SK-N-SH (cell line): ENCODE results near the gene UBALD1. TPM values are rescaled to one million over a fixed set of nuclear protein-coding genes. Genes with fewer than 3 reads are reported as not detected.

ENCODE experiments used
- CTCF ChIA-PET: fragments of 300-600, 350-600 bp; formaldehyde crosslinking; extraction: SDS; loops from one replicate; lab custom pipeline; 2021; lab: Yijun Ruan, JAX
- POLR2A ChIA-PET: fragments of 350-600 bp; sonication (Branson Sonifier 250); formaldehyde crosslinking; extraction: SDS; loops from one replicate; lab custom pipeline; 2020; ENCODE audit warnings: antibody characterized with exemption, inconsistent platforms; lab: Yijun Ruan, JAX
- DNase-seq: peaks from one replicate; pipeline ENCODE4 v3.0.0; 2012
- H2AFZ ChIP-seq: fragments of 200-600 bp; sonication (generic); 2 replicates; pipeline ENCODE4 v1.8.1; 2016; ENCODE audit warnings: antibody characterized with exemption, mild to moderate bottlenecking, low read depth
- H3F3A ChIP-seq: fragments of 200-600 bp; sonication (generic); replicated peaks from 2 replicates; pipeline ENCODE3; 2016; ENCODE audit warnings: antibody characterized with exemption, mild to moderate bottlenecking; ENCODE audit not compliant: insufficient read depth
- H3K27ac ChIP-seq, 2 experiments: fragments of 200-500 bp in 1 of 2; fragments of 200-600 bp in 1 of 2; sonication (Bioruptor generic) in 1 of 2; sonication (generic), shearing (Covaris generic) in 1 of 2; 2 replicates each; pipeline versions ENCODE4 v1.5.1 to v1.6.1; 2014 to 2016; ENCODE audit warnings: low read depth in 2 of 2, inconsistent platforms in 1 of 2, low read length in 1 of 2, mild to moderate bottlenecking in 1 of 2, mixed read lengths in 1 of 2
- H3K27me3 ChIP-seq: fragments of 200-600 bp; sonication (generic), shearing (Covaris generic); 2 replicates; pipeline ENCODE4 v1.6.1; 2016; ENCODE audit warnings: mixed run types; ENCODE audit not compliant: insufficient read depth
- H3K36me3 ChIP-seq, 2 experiments: fragments of 200-500 bp in 1 of 2; fragments of 200-600 bp in 1 of 2; sonication (Bioruptor generic) in 1 of 2; sonication (generic) in 1 of 2; replicated peaks in 1 of 2; 2 replicates each; pipeline versions ENCODE3 to v1.5.1; 2014 to 2016; ENCODE audit warnings: low read length in 1 of 2, mild to moderate bottlenecking in 1 of 2; ENCODE audit not compliant: insufficient read depth in 2 of 2, control insufficient read depth in 1 of 2
- H3K4me1 ChIP-seq, 2 experiments: fragments of 200-500 bp in 1 of 2; fragments of 200-600 bp in 1 of 2; sonication (Bioruptor generic) in 1 of 2; sonication (generic), shearing (Covaris generic) in 1 of 2; 2 replicates each; pipeline versions ENCODE4 v1.5.1 to v1.6.1; 2014 to 2016; ENCODE audit warnings: low read depth in 1 of 2, low read length in 1 of 2, mixed run types in 1 of 2; ENCODE audit not compliant: insufficient read depth in 2 of 2, control insufficient read depth in 1 of 2
- H3K4me2 ChIP-seq: fragments of 200-600 bp; sonication (generic), shearing (Covaris generic); 2 replicates; pipeline ENCODE4 v1.6.1; 2017; ENCODE audit warnings: mixed run types
- H3K4me3 ChIP-seq, 2 experiments: fragments of 200-500 bp in 1 of 2; fragments of 200-600 bp in 1 of 2; sonication (Bioruptor generic) in 1 of 2; sonication (generic), shearing (Covaris generic) in 1 of 2; 2 replicates each; pipeline versions ENCODE4 v1.5.1 to v1.8.1; 2014 to 2016; ENCODE audit warnings: low read depth in 2 of 2, inconsistent platforms in 1 of 2, low read length in 1 of 2, mild to moderate bottlenecking in 1 of 2, mixed read lengths in 1 of 2, moderate library complexity in 1 of 2
- H3K79me2 ChIP-seq: fragments of 200-600 bp; sonication (generic); 2 replicates; pipeline ENCODE4 v1.8.1; 2017; ENCODE audit warnings: mild to moderate bottlenecking; ENCODE audit not compliant: insufficient read depth
- H3K9ac ChIP-seq: fragments of 200-600 bp; sonication (generic); 2 replicates; pipeline ENCODE4 v1.6.1; 2017; ENCODE audit warnings: mixed run types
- H3K9me2 ChIP-seq: fragments of 200-600 bp; sonication (generic); 2 replicates; pipeline ENCODE4 v1.6.1; 2017; ENCODE audit warnings: mixed run types
- H3K9me3 ChIP-seq: fragments of 200-600 bp; sonication (generic); 2 replicates; pipeline ENCODE4 v1.6.1; 2017; ENCODE audit warnings: mixed run types, mild to moderate bottlenecking, moderate library complexity
- H4K20me1 ChIP-seq: fragments of 200-600 bp; sonication (generic); 2 replicates; pipeline ENCODE4 v1.6.1; 2017; ENCODE audit warnings: mild to moderate bottlenecking, mixed run types; ENCODE audit not compliant: insufficient read depth
- CTCF ChIP-seq: fragments of 200-600 bp; sonication (generic); IDR thresholded peaks from 2 replicates; pipeline ENCODE4 v1.6.1; 2017; ENCODE audit warnings: antibody characterized with exemption, mild to moderate bottlenecking, moderate library complexity
- EP300 ChIP-seq, 2 experiments: IDR thresholded peaks; 2 replicates each; pipeline versions ENCODE4 v1.4.0 to v1.6.1; 2012; ENCODE audit warnings: borderline replicate concordance in 1 of 2, low read depth in 1 of 2, low read length in 1 of 2
- FOSL2 ChIP-seq: IDR thresholded peaks from 2 replicates; pipeline ENCODE4 v1.4.0; 2012; ENCODE audit warnings: low read depth, mild to moderate bottlenecking, moderate library complexity, borderline replicate concordance
- GABPA ChIP-seq: IDR thresholded peaks from 2 replicates; pipeline ENCODE4 v1.4.0; 2012; ENCODE audit warnings: low read depth, mild to moderate bottlenecking
- GATA2 ChIP-seq: sonication (generic); formaldehyde crosslinking; IDR thresholded peaks from 2 replicates; pipeline ENCODE4 v1.5.0; 2020; ENCODE audit warnings: mild to moderate bottlenecking, missing genetic modification reagents
- IRF3 ChIP-seq: fragments of 150-350 bp; IDR thresholded peaks from 2 replicates; pipeline ENCODE4 v1.6.1; 2016; ENCODE audit warnings: mild to moderate bottlenecking, low read depth, low read length
- JUND ChIP-seq: IDR thresholded peaks from 2 replicates; pipeline ENCODE4 v1.4.0; 2012
- MEF2A ChIP-seq: IDR thresholded peaks from 2 replicates; pipeline ENCODE4 v1.4.0; 2012; ENCODE audit warnings: low read depth, borderline replicate concordance
- MXI1 ChIP-seq: IDR thresholded peaks from 2 replicates; pipeline ENCODE4 v1.6.1; 2012; ENCODE audit warnings: mild to moderate bottlenecking, low read depth, low read length, improper control_type of control experiment
- NFIC ChIP-seq: IDR thresholded peaks from 2 replicates; pipeline ENCODE4 v1.4.0; 2012; ENCODE audit warnings: borderline replicate concordance
- POLR2AphosphoS5 ChIP-seq: IDR thresholded peaks from 2 replicates; pipeline ENCODE4 v1.6.1; 2012; ENCODE audit warnings: low read depth, low read length
- RAD21 ChIP-seq: IDR thresholded peaks from 2 replicates; pipeline ENCODE4 v1.6.1; 2012; ENCODE audit warnings: mild to moderate bottlenecking, low read length
- RFX5 ChIP-seq: IDR thresholded peaks from 2 replicates; pipeline ENCODE4 v1.6.1; 2012; ENCODE audit warnings: mild to moderate bottlenecking, improper control_type of control experiment, low read length
- SMC3 ChIP-seq: IDR thresholded peaks from 2 replicates; pipeline ENCODE4 v1.6.1; 2012; ENCODE audit warnings: low read depth, low read length, improper control_type of control experiment
- TAF1 ChIP-seq: IDR thresholded peaks from 2 replicates; pipeline ENCODE4 v1.6.1; 2012; ENCODE audit warnings: low read depth, mild to moderate bottlenecking, low read length, moderate library complexity, borderline replicate concordance
- TCF12 ChIP-seq: IDR thresholded peaks from 2 replicates; pipeline ENCODE4 v1.4.0; 2012
- TEAD4 ChIP-seq: IDR thresholded peaks from 2 replicates; pipeline ENCODE4 v1.4.0; 2012; ENCODE audit warnings: mild to moderate bottlenecking, borderline replicate concordance; ENCODE audit not compliant: insufficient read depth
- ZBTB33 ChIP-seq: IDR thresholded peaks from 2 replicates; pipeline ENCODE4 v1.4.0; 2012; ENCODE audit warnings: low read depth, borderline replicate concordance
- WGBS: methylation state at CpG from one replicate; pipeline ENCODE4 v1.1.6; 2017; ENCODE audit warnings: low lambda C conversion rate; 5-methylcytosine and 5-hydroxymethylcytosine counted together
- polyA plus RNA-seq, 3 experiments: library from polyadenylated mRNA; depleted of rRNA; stranded (reverse); fragments of >200 nt; gene quantifications; 2 replicates each; pipeline ENCODE4 v1.2.3, GENCODE V29; 2012

The UBALD1 gene
- polyA plus RNA-seq, 1 of the 3 experiments (the other 2 are of a cell fraction) = 16.7 TPM

- Histone ChIP-seq H3K9me2 (no peaks in the 10 kb centered on the region), H3K4me3 (no peak overlapping the region), H4K20me1 (no peaks in the 10 kb centered on the region), H3K79me2 (no peaks in the 10 kb centered on the region)
- 79% methylated on average over 4 of the region's 4 CpGs for WGBS
- TF ChIP-seq EP300 (IDR thresholded peaks at IDR 0.05; ENCODE audit: borderline replicate concordance in 1 of 2, low read depth in 1 of 2, low read length in 1 of 2) = no peak
- TF ChIP-seq NFIC = no peak
- TF ChIP-seq TAF1 = no peak
- no peak for TF ChIP-seq IRF3
- no peak for TF ChIP-seq ZBTB33
- TF ChIP-seq JUND = no peak
- TF ChIP-seq SMC3 = no peak
- no peak for TF ChIP-seq TEAD4
- no peak for TF ChIP-seq FOSL2
- TF ChIP-seq CTCF = no peak
- TF ChIP-seq TCF12 = no peak
- TF ChIP-seq RFX5 = no peak
- TF ChIP-seq GATA2 (CRISPR knock-in tag) = no peak
- no peak for TF ChIP-seq GABPA
- TF ChIP-seq MEF2A = no peak
- TF ChIP-seq POLR2AphosphoS5 = no peak
- no peak for TF ChIP-seq MXI1
- TF ChIP-seq RAD21 = no peak
- TF ChIP-seq, all 33 proteins: peak for 0
- H3K27ac ChIP-seq = no peak overlapping the region
- H3K9ac ChIP-seq = no peak overlapping the region
- H3K36me3 ChIP-seq = no peaks in the 10 kb centered on the region
- ChIA-PET POLR2A (no interaction called here), CTCF (interaction anchor here (1.3 to 5.6 kb wide), 5 partner anchors 22 to 77 kb away, joined by 3 to 64 read pairs (median 10); no protein-coding TSS in a partner anchor)
- DNase-seq = no peak
- no peaks in the 10 kb centered on the region for H3K9me3 ChIP-seq
- H2AFZ ChIP-seq = no peak overlapping the region
- H3K4me1 ChIP-seq = no peaks in the 10 kb centered on the region
- no peaks in the 10 kb centered on the region for H3K27me3 ChIP-seq
- H3K4me2 ChIP-seq = no peak overlapping the region
- H3F3A ChIP-seq = no peaks in the 10 kb centered on the region
These were observed 30.8 kb downstream of the UBALD1 start for GRCh38 chr16:4583906-4584305.
